GM12878 (cell line): Measurements from ENCODE around the gene USP17L27.
"Not testable (repeated sequence)": the region's sequence is repeated elsewhere in the genome, so short reads cannot be mapped to it uniquely, and the experiment has no call there.

Experiments
- CHD1 ChIP-seq: IDR thresholded peaks from 2 replicates; pipeline ENCODE4 v1.6.1; 2012; ENCODE audit warnings: low read depth, low read length, improper control_type of control experiment
- CREB1 ChIP-seq: IDR thresholded peaks from 2 replicates; pipeline ENCODE4 v1.6.1; 2012; ENCODE audit warnings: low read depth, mild to moderate bottlenecking, inconsistent platforms
- CTCF ChIP-seq, 3 experiments: IDR thresholded peaks in 2 of 3; conservative IDR thresholded peaks in 1 of 3; 2 replicates each; pipeline ENCODE4 v1.5.1; 2011; ENCODE audit warnings: low read depth in 3 of 3, low read length in 3 of 3, mild to moderate bottlenecking in 3 of 3, control low read depth in 2 of 3, moderate library complexity in 2 of 3, inconsistent platforms in 1 of 3, mixed read lengths in 1 of 3; ENCODE audit not compliant: control insufficient read depth in 2 of 3, insufficient read depth in 1 of 3; ENCODE audit errors: extremely low read depth in 1 of 3
- DPF2 ChIP-seq: fragments of 450-650 bp; IDR thresholded peaks from 2 replicates; pipeline ENCODE4 v1.6.1; 2017; ENCODE audit warnings: mild to moderate bottlenecking
- EP300 ChIP-seq, 2 experiments: fragments of 150-350 bp in 1 of 2; IDR thresholded peaks; 2 replicates each; pipeline ENCODE4 v1.6.1; 2011 to 2012; ENCODE audit warnings: low read depth in 2 of 2, low read length in 2 of 2, borderline replicate concordance in 1 of 2, improper control_type of control experiment in 1 of 2, inconsistent platforms in 1 of 2; ENCODE audit not compliant: control insufficient read depth in 1 of 2
- FOXM1 ChIP-seq: IDR thresholded peaks from 2 replicates; pipeline ENCODE4 v1.6.1; 2012; ENCODE audit warnings: low read depth, mild to moderate bottlenecking, inconsistent platforms, low read length, moderate library complexity
- NR2C2 ChIP-seq: IDR thresholded peaks from 2 replicates; pipeline ENCODE4 v1.6.1; 2011; ENCODE audit warnings: borderline replicate concordance, low read depth; ENCODE audit not compliant: control insufficient read depth, insufficient read length
- POLR2A ChIP-seq: IDR thresholded peaks from 2 replicates; pipeline ENCODE4 v1.6.1; 2011; ENCODE audit warnings: low read depth, mild to moderate bottlenecking, low read length
- RBBP5 ChIP-seq: fragments of 200-600 bp; sonication (generic); conservative IDR thresholded peaks from 2 replicates; pipeline ENCODE4 v1.6.1; 2016
- SIN3A ChIP-seq: IDR thresholded peaks from 2 replicates; pipeline ENCODE4 v1.6.1; 2012; ENCODE audit warnings: low read depth, low read length, improper control_type of control experiment
- TF ChIP-seq, protein P1 (sequence below): fragments of 450-650 bp; formaldehyde crosslinking; IDR thresholded peaks from 2 replicates; pipeline ENCODE4 v1.4.0; 2020; ENCODE audit warnings: mild to moderate bottlenecking, moderate library complexity
- TF ChIP-seq, protein P2 (sequence below): IDR thresholded peaks from 2 replicates; pipeline ENCODE4 v1.6.1; 2012; ENCODE audit warnings: mild to moderate bottlenecking, low read depth, low read length
- TF ChIP-seq, protein P3 (sequence below): IDR thresholded peaks from 2 replicates; pipeline ENCODE4 v1.6.1; 2012; ENCODE audit warnings: low read depth, low read length, improper control_type of control experiment

DNA sequence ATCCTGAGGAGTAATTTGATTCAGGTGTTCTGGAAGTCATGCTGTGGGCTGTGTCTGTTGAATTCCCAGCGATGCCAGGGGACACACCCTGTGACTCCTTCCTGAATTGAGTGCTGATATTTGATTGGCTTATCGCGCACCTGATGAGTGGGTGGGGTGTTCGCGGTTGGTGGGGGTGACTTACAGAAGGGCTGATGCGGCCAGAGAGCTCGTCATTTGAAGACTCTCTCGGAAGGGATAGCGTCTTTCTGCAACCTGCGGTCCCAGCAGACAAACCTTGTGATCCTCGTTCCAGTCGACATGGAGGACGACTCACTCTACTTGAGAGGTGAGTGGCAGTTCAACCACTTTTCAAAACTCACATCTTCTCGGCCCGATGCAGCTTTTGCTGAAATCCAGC lies 18.9 kb downstream of the USP17L27 start, which contains the start of gene USP17L30:
- TF ChIP-seq CREB1; CTCF (IDR thresholded peaks at IDR 0.05 in 2 of 3, conservative IDR thresholded peaks at IDR 0.05 in 1 of 3; ENCODE audit: control insufficient read depth in 2 of 3, extremely low read depth in 1 of 3, insufficient read depth in 1 of 3, low read depth in 3 of 3, low read length in 3 of 3); DPF2; EP300 (IDR thresholded peaks at IDR 0.05; ENCODE audit: borderline replicate concordance in 1 of 2, control insufficient read depth in 1 of 2, low read depth in 2 of 2, low read length in 2 of 2); NR2C2; POLR2A; CHD1; SIN3A; RBBP5; FOXM1: not testable (repeated sequence)
- TF ChIP-seq, protein P1, sequence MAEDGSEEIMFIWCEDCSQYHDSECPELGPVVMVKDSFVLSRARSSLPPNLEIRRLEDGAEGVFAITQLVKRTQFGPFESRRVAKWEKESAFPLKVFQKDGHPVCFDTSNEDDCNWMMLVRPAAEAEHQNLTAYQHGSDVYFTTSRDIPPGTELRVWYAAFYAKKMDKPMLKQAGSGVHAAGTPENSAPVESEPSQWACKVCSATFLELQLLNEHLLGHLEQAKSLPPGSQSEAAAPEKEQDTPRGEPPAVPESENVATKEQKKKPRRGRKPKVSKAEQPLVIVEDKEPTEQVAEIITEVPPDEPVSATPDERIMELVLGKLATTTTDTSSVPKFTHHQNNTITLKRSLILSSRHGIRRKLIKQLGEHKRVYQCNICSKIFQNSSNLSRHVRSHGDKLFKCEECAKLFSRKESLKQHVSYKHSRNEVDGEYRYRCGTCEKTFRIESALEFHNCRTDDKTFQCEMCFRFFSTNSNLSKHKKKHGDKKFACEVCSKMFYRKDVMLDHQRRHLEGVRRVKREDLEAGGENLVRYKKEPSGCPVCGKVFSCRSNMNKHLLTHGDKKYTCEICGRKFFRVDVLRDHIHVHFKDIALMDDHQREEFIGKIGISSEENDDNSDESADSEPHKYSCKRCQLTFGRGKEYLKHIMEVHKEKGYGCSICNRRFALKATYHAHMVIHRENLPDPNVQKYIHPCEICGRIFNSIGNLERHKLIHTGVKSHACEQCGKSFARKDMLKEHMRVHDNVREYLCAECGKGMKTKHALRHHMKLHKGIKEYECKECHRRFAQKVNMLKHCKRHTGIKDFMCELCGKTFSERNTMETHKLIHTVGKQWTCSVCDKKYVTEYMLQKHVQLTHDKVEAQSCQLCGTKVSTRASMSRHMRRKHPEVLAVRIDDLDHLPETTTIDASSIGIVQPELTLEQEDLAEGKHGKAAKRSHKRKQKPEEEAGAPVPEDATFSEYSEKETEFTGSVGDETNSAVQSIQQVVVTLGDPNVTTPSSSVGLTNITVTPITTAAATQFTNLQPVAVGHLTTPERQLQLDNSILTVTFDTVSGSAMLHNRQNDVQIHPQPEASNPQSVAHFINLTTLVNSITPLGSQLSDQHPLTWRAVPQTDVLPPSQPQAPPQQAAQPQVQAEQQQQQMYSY (CRISPR knock-in tag) = not testable (repeated sequence)
- TF ChIP-seq, protein P2, sequence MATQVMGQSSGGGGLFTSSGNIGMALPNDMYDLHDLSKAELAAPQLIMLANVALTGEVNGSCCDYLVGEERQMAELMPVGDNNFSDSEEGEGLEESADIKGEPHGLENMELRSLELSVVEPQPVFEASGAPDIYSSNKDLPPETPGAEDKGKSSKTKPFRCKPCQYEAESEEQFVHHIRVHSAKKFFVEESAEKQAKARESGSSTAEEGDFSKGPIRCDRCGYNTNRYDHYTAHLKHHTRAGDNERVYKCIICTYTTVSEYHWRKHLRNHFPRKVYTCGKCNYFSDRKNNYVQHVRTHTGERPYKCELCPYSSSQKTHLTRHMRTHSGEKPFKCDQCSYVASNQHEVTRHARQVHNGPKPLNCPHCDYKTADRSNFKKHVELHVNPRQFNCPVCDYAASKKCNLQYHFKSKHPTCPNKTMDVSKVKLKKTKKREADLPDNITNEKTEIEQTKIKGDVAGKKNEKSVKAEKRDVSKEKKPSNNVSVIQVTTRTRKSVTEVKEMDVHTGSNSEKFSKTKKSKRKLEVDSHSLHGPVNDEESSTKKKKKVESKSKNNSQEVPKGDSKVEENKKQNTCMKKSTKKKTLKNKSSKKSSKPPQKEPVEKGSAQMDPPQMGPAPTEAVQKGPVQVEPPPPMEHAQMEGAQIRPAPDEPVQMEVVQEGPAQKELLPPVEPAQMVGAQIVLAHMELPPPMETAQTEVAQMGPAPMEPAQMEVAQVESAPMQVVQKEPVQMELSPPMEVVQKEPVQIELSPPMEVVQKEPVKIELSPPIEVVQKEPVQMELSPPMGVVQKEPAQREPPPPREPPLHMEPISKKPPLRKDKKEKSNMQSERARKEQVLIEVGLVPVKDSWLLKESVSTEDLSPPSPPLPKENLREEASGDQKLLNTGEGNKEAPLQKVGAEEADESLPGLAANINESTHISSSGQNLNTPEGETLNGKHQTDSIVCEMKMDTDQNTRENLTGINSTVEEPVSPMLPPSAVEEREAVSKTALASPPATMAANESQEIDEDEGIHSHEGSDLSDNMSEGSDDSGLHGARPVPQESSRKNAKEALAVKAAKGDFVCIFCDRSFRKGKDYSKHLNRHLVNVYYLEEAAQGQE = not testable (repeated sequence)
- TF ChIP-seq, protein P3, sequence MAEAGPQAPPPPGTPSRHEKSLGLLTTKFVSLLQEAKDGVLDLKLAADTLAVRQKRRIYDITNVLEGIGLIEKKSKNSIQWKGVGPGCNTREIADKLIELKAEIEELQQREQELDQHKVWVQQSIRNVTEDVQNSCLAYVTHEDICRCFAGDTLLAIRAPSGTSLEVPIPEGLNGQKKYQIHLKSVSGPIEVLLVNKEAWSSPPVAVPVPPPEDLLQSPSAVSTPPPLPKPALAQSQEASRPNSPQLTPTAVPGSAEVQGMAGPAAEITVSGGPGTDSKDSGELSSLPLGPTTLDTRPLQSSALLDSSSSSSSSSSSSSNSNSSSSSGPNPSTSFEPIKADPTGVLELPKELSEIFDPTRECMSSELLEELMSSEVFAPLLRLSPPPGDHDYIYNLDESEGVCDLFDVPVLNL = not testable (repeated sequence)
